ENCODE measurements around the gene ST13. TPM values are rescaled to one million over a fixed set of nuclear protein-coding genes. Genes with fewer than 3 reads are reported as not detected.

Gene ST13
- total RNA-seq, 4 donors from 2014 or later = 161 to 206 (median 202) TPM

DNA sequence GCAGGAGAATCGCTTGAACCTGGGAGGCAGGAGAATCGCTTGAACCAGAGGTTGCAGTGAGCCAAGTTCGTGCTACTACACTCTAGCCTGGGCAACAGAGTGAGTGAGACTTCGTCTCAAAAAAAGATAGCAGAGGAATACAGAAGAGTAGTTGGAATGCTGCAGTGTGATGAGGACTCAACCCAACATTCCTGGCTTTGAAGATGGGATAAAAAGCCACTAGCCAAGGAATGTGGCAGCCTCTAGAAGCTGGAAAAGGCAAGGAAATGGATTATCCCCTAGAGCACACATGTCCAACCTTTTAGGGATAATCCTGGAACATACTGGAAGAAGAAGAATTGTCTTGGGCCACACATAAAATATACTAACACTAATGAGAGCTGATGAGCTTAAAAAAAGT is 51.2 kb downstream of the ST13 start:
- DNase-seq = no peak
- Histone ChIP-seq H3K9me3 (no peaks in the 10 kb centered on the region), H3K4me3 (replicated peaks in 1 of 3) (no peak overlapping the region), H3K36me3 (no peaks in the 10 kb centered on the region), H3K4me1 (peaks cover 8 to 11% of the 10 kb centered on the region in 2 donors), H3K27ac (no peak overlapping the region), H3K27me3 (no peaks in the 10 kb centered on the region)
- intact Hi-C loops (cut with DNase I) = no loop called here
- WGBS, 2 donors = 92 to 98% methylated on average over 4 of the region's 4 CpGs
- TF ChIP-seq, protein P1, sequence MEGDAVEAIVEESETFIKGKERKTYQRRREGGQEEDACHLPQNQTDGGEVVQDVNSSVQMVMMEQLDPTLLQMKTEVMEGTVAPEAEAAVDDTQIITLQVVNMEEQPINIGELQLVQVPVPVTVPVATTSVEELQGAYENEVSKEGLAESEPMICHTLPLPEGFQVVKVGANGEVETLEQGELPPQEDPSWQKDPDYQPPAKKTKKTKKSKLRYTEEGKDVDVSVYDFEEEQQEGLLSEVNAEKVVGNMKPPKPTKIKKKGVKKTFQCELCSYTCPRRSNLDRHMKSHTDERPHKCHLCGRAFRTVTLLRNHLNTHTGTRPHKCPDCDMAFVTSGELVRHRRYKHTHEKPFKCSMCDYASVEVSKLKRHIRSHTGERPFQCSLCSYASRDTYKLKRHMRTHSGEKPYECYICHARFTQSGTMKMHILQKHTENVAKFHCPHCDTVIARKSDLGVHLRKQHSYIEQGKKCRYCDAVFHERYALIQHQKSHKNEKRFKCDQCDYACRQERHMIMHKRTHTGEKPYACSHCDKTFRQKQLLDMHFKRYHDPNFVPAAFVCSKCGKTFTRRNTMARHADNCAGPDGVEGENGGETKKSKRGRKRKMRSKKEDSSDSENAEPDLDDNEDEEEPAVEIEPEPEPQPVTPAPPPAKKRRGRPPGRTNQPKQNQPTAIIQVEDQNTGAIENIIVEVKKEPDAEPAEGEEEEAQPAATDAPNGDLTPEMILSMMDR (IDR thresholded peaks at IDR 0.05) = no peak
- TF ChIP-seq POLR2A (IDR thresholded peaks at IDR 0.05) = no peak

DNA sequence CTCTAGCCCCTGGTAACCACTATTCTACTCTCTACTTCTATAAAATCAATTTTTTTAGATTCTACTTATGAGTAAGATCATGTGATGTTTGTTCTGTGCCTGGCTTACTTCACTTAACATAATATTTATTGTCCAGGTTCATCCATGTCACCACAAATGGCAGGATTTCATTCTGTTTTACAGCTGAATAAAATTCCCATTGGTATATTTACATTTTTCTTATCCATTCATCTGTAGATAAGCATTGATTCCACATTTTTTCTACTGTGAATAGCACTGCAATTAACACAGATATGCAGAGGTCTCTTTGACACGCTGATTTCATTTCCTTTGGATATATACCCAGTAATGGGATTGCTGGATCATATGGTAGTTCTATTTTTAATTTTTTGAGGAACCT is 53.1 kb downstream of the ST13 start:
- DNase-seq = no peak
- H3K4me1 ChIP-seq = peaks cover 2 to 3% of the 10 kb centered on the region in 2 donors
- H3K36me3 ChIP-seq = no peaks in the 10 kb centered on the region
- intact Hi-C loops (cut with DNase I) = no loop called here
- TF ChIP-seq POLR2A (IDR thresholded peaks at IDR 0.05) = no peak
- TF ChIP-seq, protein P1 (IDR thresholded peaks at IDR 0.05) = no peak
- no peak overlapping the region for H3K27ac ChIP-seq
- no peaks in the 10 kb centered on the region for H3K9me3 ChIP-seq
- H3K4me3 ChIP-seq (replicated peaks in 1 of 3) = no peak overlapping the region
- WGBS, 2 donors = 38 to 75% methylated on average over 1 of the region's 1 CpG
- H3K27me3 ChIP-seq = no peaks in the 10 kb centered on the region

DNA sequence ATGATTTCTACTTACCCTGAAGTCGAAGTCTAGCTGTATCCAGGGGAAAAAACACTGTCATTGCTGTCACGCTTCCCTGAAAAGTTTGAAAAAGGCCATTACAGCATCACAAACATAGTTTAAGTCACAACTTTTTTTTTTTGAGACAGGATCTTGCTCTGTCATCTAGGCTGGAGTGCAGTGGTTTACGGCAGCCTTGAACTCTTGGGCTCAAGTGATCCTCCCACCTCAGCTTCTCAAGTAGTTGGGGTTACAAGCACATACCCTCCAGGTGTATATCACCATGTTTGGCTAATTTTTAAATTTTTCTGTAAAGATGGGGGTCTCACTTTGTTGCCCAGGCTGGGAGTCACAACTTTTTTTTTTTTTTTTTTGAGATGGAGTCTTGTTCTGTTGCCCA is 57.4 kb downstream of the ST13 start:
- Histone ChIP-seq H3K9me3 (no peaks in the 10 kb centered on the region), H3K36me3 (no peaks in the 10 kb centered on the region), H3K4me3 (replicated peaks in 1 of 3) (no peak overlapping the region), H3K27ac (no peak overlapping the region), H3K27me3 (no peaks in the 10 kb centered on the region), H3K4me1 (no peaks in the 10 kb centered on the region)
- intact Hi-C loops (cut with DNase I) = no loop called here
- DNase-seq = no peak
- no peak for TF ChIP-seq POLR2A (IDR thresholded peaks at IDR 0.05)
- TF ChIP-seq, protein P1 (IDR thresholded peaks at IDR 0.05) = no peak
- WGBS, 2 donors = 95 to 99% methylated on average over 3 of the region's 3 CpGs

DNA sequence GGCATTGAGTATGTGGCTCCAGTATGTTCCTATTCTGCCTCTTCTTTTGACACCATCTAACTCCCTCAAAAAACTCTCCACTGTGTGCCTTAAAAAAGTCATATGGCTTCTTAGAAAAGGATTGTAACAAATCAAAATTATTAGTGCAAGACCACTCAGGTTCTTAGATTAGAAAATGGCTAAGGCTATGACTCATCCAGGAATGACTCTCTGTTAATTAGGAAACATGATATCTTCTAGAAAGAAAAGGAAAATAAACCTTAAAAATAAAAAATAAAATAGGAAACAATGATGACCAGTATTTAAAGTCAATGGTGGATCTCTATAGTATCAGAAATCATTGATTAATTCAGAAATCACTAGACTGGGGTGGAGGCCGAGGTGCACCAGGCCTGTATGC is 59.0 kb downstream of the ST13 start:
- TF ChIP-seq, protein P1 (IDR thresholded peaks at IDR 0.05) = no peak
- no peak for TF ChIP-seq POLR2A (IDR thresholded peaks at IDR 0.05)
- intact Hi-C loops (cut with DNase I) = no loop called here
- WGBS, 2 donors = 95 to 100% methylated on average over 1 of the region's 1 CpG

DNA sequence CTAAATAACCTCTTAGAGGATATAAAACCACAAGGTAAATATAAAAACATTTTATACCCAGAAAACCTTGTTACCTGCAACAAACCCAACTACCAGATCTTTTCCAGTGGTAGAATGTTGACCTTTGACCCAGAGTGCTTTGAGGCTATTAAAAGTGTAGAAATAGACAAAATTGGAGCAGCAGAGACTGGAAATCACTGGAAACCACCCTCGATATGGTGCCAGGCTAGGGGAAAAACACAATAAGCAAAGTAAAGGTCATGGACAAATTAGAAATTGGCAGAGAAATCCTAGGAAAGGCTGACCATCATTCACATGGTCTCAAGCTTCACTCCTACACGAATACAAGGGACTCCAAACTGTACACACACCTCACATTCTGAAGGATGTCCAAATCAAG is 64.0 kb downstream of the ST13 start:
- H3K4me1 ChIP-seq = no peaks in the 10 kb centered on the region
- H3K27me3 ChIP-seq = no peaks in the 10 kb centered on the region
- WGBS, 2 donors = 87 to 93% methylated on average over 2 of the region's 2 CpGs
- no peak for DNase-seq
- H3K27ac ChIP-seq = no peak overlapping the region
- no peaks in the 10 kb centered on the region for H3K36me3 ChIP-seq
- intact Hi-C loops (cut with DNase I) = no loop called here
- no peaks in the 10 kb centered on the region for H3K9me3 ChIP-seq
- TF ChIP-seq, protein P1 (IDR thresholded peaks at IDR 0.05) = no peak
- no peak for TF ChIP-seq POLR2A (IDR thresholded peaks at IDR 0.05)
- no peak overlapping the region for H3K4me3 ChIP-seq (replicated peaks in 1 of 3)

More for the DNA sequence above, 59.0 kb downstream of the ST13 start:
- no peaks in the 10 kb centered on the region for H3K36me3 ChIP-seq
- no peaks in the 10 kb centered on the region for H3K4me1 ChIP-seq
- H3K27ac ChIP-seq = no peak overlapping the region
- no peak overlapping the region for H3K4me3 ChIP-seq (replicated peaks in 1 of 3)
- no peaks in the 10 kb centered on the region for H3K27me3 ChIP-seq
- DNase-seq = no peak
- H3K9me3 ChIP-seq = no peaks in the 10 kb centered on the region

All from thyroid gland (tissue), 4 donors.